Ascending aorta (tissue), 2 donors: ENCODE data around the gene INAFM2. TPM values are rescaled to one million over a fixed set of nuclear protein-coding genes. Genes with fewer than 3 reads are reported as not detected.

Experiments used
- DNase-seq, 2 donors: peaks; one replicate each; pipeline ENCODE4 v3.0.0-alpha.2; 2019; ENCODE audit warnings: low spot score in 2 of 2
- H3K27ac ChIP-seq, 2 donors: fragments of 200-600 bp; sonication (generic); one replicate each; pipeline ENCODE4 v1.5.1; 2016 to 2017; ENCODE audit warnings: mild to moderate bottlenecking in 1 of 2
- H3K27me3 ChIP-seq: fragments of 200-600 bp; sonication (generic); one replicate; pipeline ENCODE4 v1.5.1; 2017
- H3K36me3 ChIP-seq, 2 donors: fragments of 200-600 bp; sonication (generic); one replicate each; pipeline ENCODE4 v1.5.1; 2016
- H3K4me1 ChIP-seq, 2 donors: fragments of 200-600 bp; sonication (generic); one replicate each; pipeline ENCODE4 v1.5.1; 2016 to 2017; ENCODE audit warnings: mild to moderate bottlenecking in 1 of 2
- H3K4me3 ChIP-seq, 2 donors: fragments of 200-600 bp; sonication (generic); one replicate each; pipeline ENCODE4 v1.5.1; 2016 to 2017; ENCODE audit warnings: mild to moderate bottlenecking in 1 of 2
- H3K9me3 ChIP-seq, 2 donors: fragments of 200-600 bp; sonication (generic); one replicate each; pipeline ENCODE4 v1.5.1; 2016
- intact Hi-C: fragments of 100-400 bp; cut with DNase I; formaldehyde crosslinking; loops from one replicate; pipeline ENCODE4 v1.15.1; 2023
- total RNA-seq: library from RNA; depleted of rRNA; stranded (reverse); fragments of >200 nt; gene quantifications from one replicate; pipeline ENCODE4 v1.1.0, GENCODE V29; 2016
- TF ChIP-seq, protein P1 (sequence below), 3 experiments: fragments of 200-600 bp in 2 of 3; fragments of 450-650 bp in 1 of 3; sonication (generic) in 2 of 3; IDR thresholded peaks; one replicate each; pipeline ENCODE4 v1.5.1; 2016 to 2019; ENCODE audit warnings: antibody characterized with exemption in 3 of 3, mild to moderate bottlenecking in 1 of 3, moderate library complexity in 1 of 3

The INAFM2 gene
- total RNA-seq, 1 donor from 2014 or later = 69.8 TPM

GRCh38 chr15:40320931-40321371 is 2.5 kb upstream of the INAFM2 start:
- intact Hi-C loops = loop anchor here (1.0 to 5.0 kb wide), 2 partner anchors 101 to 219 kb away; no protein-coding TSS in a partner anchor
- Histone ChIP-seq H3K4me3 (no peak overlapping the region), H3K4me1 (peaks cover 8 to 14% of the 10 kb centered on the region in 2 donors), H3K9me3 (no peaks in the 10 kb centered on the region), H3K36me3 (no peaks in the 10 kb centered on the region), H3K27me3 (no peaks in the 10 kb centered on the region), H3K27ac (peak overlapping the region; percentile 23 to 86)
- DNase-seq = no peak
- TF ChIP-seq, protein P1, sequence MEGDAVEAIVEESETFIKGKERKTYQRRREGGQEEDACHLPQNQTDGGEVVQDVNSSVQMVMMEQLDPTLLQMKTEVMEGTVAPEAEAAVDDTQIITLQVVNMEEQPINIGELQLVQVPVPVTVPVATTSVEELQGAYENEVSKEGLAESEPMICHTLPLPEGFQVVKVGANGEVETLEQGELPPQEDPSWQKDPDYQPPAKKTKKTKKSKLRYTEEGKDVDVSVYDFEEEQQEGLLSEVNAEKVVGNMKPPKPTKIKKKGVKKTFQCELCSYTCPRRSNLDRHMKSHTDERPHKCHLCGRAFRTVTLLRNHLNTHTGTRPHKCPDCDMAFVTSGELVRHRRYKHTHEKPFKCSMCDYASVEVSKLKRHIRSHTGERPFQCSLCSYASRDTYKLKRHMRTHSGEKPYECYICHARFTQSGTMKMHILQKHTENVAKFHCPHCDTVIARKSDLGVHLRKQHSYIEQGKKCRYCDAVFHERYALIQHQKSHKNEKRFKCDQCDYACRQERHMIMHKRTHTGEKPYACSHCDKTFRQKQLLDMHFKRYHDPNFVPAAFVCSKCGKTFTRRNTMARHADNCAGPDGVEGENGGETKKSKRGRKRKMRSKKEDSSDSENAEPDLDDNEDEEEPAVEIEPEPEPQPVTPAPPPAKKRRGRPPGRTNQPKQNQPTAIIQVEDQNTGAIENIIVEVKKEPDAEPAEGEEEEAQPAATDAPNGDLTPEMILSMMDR (IDR thresholded peaks at IDR 0.05) = peak; percentile 84 to 87 (median 87)

GRCh38 chr15:40322531-40323238 is 807 bp upstream of the INAFM2 start:
- Histone ChIP-seq H3K9me3 (no peaks in the 10 kb centered on the region), H3K27me3 (no peaks in the 10 kb centered on the region), H3K27ac (peak overlapping the region; percentile 69 to 86), H3K4me1 (peaks cover 26% of the 10 kb centered on the region in 2 donors), H3K36me3 (no peaks in the 10 kb centered on the region), H3K4me3 (peak overlapping the region; percentile 74 to 82)
- TF ChIP-seq, protein P1 (IDR thresholded peaks at IDR 0.05) = no peak
- intact Hi-C loops = loop anchor here (1.0 to 5.0 kb wide), 5 partner anchors 18 to 1094 kb away; partner anchors contain the start of genes CCDC9B, IVD and RTF1
- no peak for DNase-seq

- no peaks in the 10 kb centered on the region for H3K9me3 ChIP-seq
- no peaks in the 10 kb centered on the region for H3K36me3 ChIP-seq
- intact Hi-C loops = loop anchor here (1.0 to 5.0 kb wide), 6 partner anchors 12 to 1093 kb away; partner anchors contain the start of genes CCDC9B, IVD and RTF1
- no peaks in the 10 kb centered on the region for H3K27me3 ChIP-seq
- peaks cover 39 to 40% of the 10 kb centered on the region in 2 donors for H3K4me1 ChIP-seq
- DNase-seq = no peak
- TF ChIP-seq, protein P1 (IDR thresholded peaks at IDR 0.05) = no peak
- H3K27ac ChIP-seq = peak overlapping the region; percentile 90 to 98
- H3K4me3 ChIP-seq = peak overlapping the region; percentile 74 to 82
These were observed 753 bp downstream of the INAFM2 start for GRCh38 chr15:40323953-40324937.

GRCh38 chr15:40325188-40325587 is 1.7 kb downstream of the INAFM2 start:
- TF ChIP-seq, protein P1 (IDR thresholded peaks at IDR 0.05) = no peak
- no peak for DNase-seq
- H3K36me3 ChIP-seq = no peaks in the 10 kb centered on the region
- H3K4me3 ChIP-seq = peak overlapping the region; percentile 74 to 82
- intact Hi-C loops = no loop called here
- H3K27ac ChIP-seq = peak overlapping the region; percentile 98 to 99
- H3K27me3 ChIP-seq = no peaks in the 10 kb centered on the region
- peaks cover 43 to 48% of the 10 kb centered on the region in 2 donors for H3K4me1 ChIP-seq
- no peaks in the 10 kb centered on the region for H3K9me3 ChIP-seq

GRCh38 chr15:40325700-40326099 is 2.2 kb downstream of the INAFM2 start:
- H3K36me3 ChIP-seq = no peaks in the 10 kb centered on the region
- TF ChIP-seq, protein P1 (IDR thresholded peaks at IDR 0.05) = no peak
- H3K4me1 ChIP-seq = peaks cover 43 to 53% of the 10 kb centered on the region in 2 donors
- H3K27me3 ChIP-seq = no peaks in the 10 kb centered on the region
- peak overlapping the region; percentile 98 to 99 for H3K27ac ChIP-seq
- H3K4me3 ChIP-seq = peak overlapping the region; percentile 74 to 82
- no peak for DNase-seq
- intact Hi-C loops = no loop called here
- no peaks in the 10 kb centered on the region for H3K9me3 ChIP-seq
